ENCODE measurements around the gene DHX57.
A peak's percentile ranks its signal among the peaks of the same experiment; 100 is the strongest.

The DHX57 gene

GRCh38 chr2:38875576-38876367 is at the start of gene DHX57, which contains the start of gene MORN2:
Gene DHX57, minus strand, starts transcription at chr2:38875934. Its CDS starts 7,529 bp downstream, at chr2:38868405.
Gene MORN2, plus strand, starts transcription at chr2:38875976.
- peak; percentile 93 for DNase-seq

- DNase-seq, result no peak
These were observed 47.2 kb upstream of the DHX57 start for GRCh38 chr2:38922902-38923301.

GRCh38 chr2:38922389-38922788 is 46.7 kb upstream of the DHX57 start:
- no peak for DNase-seq

- DNase-seq, result no peak
These were observed 36.9 kb upstream of the DHX57 start for GRCh38 chr2:38912619-38913018.

- DNase-seq, result no peak
These were observed 35.5 kb upstream of the DHX57 start for GRCh38 chr2:38911191-38911590.

GRCh38 chr2:38909872-38910271 is 34.1 kb upstream of the DHX57 start:
- no peak for DNase-seq

- no peak for DNase-seq
These were observed 32.2 kb upstream of the DHX57 start for GRCh38 chr2:38907743-38908562.

- DNase-seq, result no peak
These were observed 31.5 kb upstream of the DHX57 start for GRCh38 chr2:38907242-38907641.

- no peak for DNase-seq
These were observed 29.5 kb upstream of the DHX57 start for GRCh38 chr2:38905251-38905650.

GRCh38 chr2:38900726-38901125 is 25.0 kb upstream of the DHX57 start:
- DNase-seq, result no peak

GRCh38 chr2:38898256-38898655 is 22.5 kb upstream of the DHX57 start:
- no peak for DNase-seq

GRCh38 chr2:38892819-38893218 is 17.1 kb upstream of the DHX57 start:
- no peak for DNase-seq

GRCh38 chr2:38889575-38889974 is 13.8 kb upstream of the DHX57 start, which contains the start of gene ARHGEF33:
Gene ARHGEF33, plus strand, starts transcription at chr2:38889875. Its CDS starts 29,573 bp downstream, at chr2:38919448.
- no peak for DNase-seq

GRCh38 chr2:38889045-38889444 is 13.3 kb upstream of the DHX57 start:
- no peak for DNase-seq

GRCh38 chr2:38887902-38888554 is 12.3 kb upstream of the DHX57 start:
- no peak for DNase-seq

- no peak for DNase-seq
These were observed 11.6 kb upstream of the DHX57 start for GRCh38 chr2:38887347-38887746.

- no peak for DNase-seq
These were observed 10.3 kb upstream of the DHX57 start for GRCh38 chr2:38886063-38886462.

GRCh38 chr2:38876407-38876806 is 673 bp upstream of the DHX57 start:
- no peak for DNase-seq

GRCh38 chr2:38875227-38875575 is 533 bp downstream of the DHX57 start:
- DNase-seq, result no peak

- no peak for DNase-seq
These were observed 2.0 kb downstream of the DHX57 start for GRCh38 chr2:38873763-38874162.

GRCh38 chr2:38871432-38871831 is 4.3 kb downstream of the DHX57 start:
- no peak for DNase-seq

- DNase-seq, result no peak
These were observed 8.8 kb downstream of the DHX57 start for GRCh38 chr2:38866773-38867443.

Data from right forelimb (tissue), 1 donor.